ENCODE measurements around the gene PRKCH.

DNA sequence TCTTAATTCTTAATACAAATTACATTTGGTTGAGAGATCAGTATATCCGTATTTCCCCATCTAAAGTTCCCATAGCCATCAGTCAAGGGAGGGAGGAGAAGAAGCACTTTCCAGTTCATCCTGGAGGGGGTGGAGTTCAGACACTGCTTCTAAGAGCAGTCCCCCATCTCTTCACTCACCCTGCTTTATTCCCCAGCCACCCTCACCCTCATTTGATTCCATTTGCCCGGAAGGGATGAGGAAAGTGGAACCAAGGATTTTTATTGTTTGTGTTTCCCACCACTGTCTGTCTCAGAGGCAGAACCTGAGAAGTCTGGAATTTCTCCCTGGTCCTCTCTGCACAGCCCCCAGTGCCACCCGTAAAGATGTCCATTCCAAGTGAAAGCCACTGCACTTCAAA lies 239.7 kb downstream of the PRKCH start:
- TF ChIP-seq SIN3A (IDR thresholded peaks at IDR 0.05; ENCODE audit: borderline replicate concordance, insufficient read depth, low read length) (no peak), TAF1 (IDR thresholded peaks at IDR 0.05; ENCODE audit: borderline replicate concordance, insufficient read depth, low read length) (no peak)
